HG03060 (cell line): ENCODE measurements around the gene WDR37.

Source experiments
- ATAC-seq: cut with Tn5 transposase; IDR thresholded peaks from one replicate; pipeline ENCODE4 v1.9.1; 2021; ENCODE audit warnings: low read depth, moderate number of reproducible peaks; ENCODE audit not compliant: unreplicated experiment

The WDR37 gene

DNA sequence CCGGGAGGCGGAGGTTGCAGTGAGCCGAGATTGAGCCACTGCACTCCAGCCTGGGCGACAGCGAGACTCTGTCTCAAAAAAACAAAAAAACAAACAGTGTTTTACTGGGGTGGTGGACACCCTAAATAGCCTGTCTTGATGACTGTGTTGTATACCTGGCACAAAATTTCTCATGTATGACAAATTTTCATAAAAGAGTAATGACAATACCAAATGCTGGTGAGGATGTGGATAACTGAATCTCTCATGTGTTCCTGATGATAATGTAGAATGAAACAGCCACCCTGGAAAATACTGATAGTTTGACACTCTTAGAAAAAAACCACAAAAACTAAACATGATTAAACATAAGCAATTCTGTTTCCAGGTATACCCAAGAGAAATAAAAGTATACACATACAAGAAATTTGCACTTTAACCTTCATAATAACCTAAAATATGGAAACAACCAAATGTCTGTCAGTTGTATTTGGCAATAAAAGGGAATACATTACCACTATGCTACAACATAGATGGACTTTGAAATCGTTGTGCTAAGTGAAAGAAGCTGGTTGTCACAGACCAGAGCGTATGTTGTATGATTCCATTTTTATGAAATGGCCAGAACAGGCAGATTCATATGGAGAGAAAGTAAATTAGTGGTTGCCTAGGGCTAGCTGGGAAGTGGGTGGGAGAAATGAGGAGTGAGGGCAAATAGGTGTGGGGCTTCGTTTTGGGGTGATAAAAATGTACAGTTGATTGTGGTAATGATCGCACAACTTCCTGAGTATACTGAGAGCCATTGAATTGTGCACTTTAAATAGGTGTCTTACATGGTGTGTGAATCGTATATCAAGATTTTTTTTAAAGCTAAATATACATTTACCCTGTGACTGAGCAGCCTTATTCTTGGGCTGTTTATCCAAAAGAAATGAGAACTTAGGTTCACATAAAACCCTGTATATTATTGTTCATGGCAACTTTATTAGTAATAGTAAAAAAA lies 12.5 kb downstream of the WDR37 start:
- no peak for ATAC-seq

- ATAC-seq, result no peak
These were observed 14.7 kb downstream of the WDR37 start for GRCh38 chr10:1070919-1071318.

- ATAC-seq, result no peak
These were observed 18.0 kb downstream of the WDR37 start for GRCh38 chr10:1074052-1074747.

DNA sequence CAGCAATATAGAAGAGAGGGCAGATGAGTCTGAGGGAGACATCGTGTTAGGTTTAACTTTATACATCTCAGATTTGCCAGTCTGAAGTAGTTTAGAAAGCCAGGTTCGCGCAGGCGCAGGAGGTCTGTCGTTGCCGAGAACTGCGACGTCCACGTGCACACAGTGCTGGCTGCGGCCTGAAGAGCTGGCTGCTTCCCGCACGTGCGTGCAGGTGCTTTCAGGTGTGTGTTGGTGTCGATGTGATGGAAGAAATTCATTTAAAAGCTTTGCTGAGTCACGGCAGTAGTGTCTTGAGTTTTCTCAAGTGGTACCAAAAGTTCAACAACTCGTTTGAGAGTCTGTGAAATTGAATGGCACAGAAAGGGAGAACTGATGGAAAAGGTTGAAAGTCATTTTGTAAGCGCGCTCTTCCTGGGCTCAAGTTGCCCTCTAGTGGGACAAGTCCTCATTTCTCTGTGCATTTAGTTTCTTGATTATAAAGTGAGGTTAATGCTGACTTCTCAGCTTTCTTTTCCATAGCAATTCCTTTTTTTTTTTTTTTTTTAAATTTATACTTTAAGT lies 18.6 kb downstream of the WDR37 start:
- ATAC-seq, result no peak

DNA sequence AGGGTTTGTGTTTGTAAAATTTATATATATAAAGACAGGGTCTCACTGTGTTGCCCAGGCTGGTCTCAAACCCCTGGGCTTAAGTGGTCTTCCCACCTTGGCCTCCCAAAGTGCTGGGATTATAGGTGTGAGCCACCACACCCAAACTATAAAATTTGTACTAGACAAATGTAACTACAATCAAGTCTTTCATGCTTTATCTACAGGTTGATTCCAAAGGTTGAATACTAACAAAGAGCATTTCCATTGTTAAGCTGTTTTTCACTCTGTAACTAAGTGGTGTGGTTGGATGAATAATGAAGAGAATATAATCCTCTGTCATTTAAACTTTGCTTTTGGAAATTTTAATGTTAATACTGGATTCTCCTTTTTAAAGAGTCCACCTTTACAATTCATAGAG lies 22.5 kb downstream of the WDR37 start:
- no peak for ATAC-seq

DNA sequence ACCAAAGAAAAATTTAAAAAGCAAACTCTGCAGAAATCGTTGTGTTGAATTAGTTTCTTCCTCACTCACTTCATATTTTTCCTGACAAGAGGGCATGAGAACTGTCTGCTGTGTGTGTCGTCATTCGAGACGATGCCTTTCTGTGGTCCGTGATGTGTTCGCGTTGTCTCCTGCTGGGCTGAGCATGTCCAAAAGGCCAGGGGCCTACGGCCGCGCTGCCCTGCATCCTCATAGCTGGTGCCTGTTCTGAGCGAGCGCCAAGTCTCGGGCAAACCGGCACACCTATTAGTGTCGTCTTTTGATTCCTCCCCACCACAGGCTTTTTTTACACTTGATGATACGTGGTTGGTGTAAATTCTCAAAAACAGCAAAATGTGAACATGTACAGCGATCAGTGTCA lies 27.4 kb downstream of the WDR37 start:
- no peak for ATAC-seq

- no peak for ATAC-seq
These were observed 28.1 kb downstream of the WDR37 start for GRCh38 chr10:1084011-1084950.

GRCh38 chr10:1085258-1085657 lies 29.1 kb downstream of the WDR37 start:
- no peak for ATAC-seq

GRCh38 chr10:1086787-1087186 lies 30.6 kb downstream of the WDR37 start:
- ATAC-seq, result no peak

GRCh38 chr10:1089017-1089689 lies 33.0 kb downstream of the WDR37 start:
- ATAC-seq, result no peak

- ATAC-seq, result no peak
These were observed 34.5 kb downstream of the WDR37 start for GRCh38 chr10:1090696-1091095.

DNA sequence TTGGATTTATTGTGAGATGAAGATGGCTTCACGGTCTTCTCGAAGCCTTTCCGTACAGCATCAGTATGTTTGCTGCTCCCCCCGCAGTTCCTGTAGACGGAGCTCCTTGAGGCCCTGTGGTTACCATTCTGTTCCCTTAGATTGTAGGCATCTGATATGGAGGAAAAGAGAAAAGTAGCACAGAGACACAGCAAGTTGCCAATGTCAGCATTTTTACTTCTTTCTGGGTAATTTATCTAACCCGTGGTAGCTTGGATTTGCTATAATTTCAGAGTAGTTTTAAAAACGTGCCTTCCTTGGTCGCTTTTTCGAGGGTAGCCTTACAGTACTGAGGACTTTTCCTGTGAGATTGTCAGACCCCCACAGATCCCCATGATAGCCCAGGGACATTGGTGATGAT lies 37.5 kb downstream of the WDR37 start:
- ATAC-seq, result no peak

DNA sequence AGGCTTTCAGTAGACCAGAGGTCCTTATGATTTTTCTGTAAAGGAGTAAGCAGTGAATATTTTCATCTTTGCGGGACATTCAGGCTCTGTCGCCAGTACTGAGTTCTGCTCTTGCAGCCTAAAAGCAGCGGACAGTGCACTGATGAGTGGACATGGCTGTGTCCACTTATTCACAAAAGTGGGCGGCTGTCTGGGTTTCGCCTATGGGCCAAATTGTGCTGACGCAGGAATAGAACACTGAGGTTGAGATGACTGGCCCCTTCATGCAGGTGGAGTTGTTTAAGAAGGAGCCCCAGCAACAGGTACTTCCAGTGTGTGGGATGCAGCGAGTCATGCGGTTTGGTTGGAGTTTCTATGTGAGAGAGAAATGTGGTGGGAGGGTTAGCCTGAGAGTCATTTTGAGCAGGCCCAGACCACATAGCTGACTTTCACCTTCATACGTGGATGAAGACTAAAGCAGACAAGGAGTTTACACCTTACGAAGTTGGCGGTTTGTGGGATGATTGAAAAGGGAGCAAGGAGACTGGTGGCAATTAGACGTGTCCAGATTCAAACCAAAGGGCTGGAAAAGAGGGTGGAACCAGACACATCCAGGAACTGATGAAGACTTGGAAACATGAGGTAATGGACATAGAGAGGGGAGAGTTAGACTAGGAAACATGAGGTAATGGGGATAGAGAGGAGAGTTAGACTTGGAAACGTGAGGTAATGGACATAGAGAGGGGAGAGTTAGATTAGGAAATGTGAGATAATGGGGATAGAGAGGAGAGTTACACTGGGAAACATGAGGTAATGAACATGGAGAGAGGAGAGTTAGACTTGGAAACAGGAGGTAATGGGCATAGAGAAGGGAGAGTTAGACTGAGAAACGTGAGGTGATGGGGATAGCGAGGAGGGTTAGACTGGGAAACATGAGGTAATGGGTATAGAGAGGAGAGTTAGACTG lies 38.2 kb downstream of the WDR37 start:
- ATAC-seq, result no peak

GRCh38 chr10:1095498-1095897 lies 39.3 kb downstream of the WDR37 start:
- no peak for ATAC-seq

DNA sequence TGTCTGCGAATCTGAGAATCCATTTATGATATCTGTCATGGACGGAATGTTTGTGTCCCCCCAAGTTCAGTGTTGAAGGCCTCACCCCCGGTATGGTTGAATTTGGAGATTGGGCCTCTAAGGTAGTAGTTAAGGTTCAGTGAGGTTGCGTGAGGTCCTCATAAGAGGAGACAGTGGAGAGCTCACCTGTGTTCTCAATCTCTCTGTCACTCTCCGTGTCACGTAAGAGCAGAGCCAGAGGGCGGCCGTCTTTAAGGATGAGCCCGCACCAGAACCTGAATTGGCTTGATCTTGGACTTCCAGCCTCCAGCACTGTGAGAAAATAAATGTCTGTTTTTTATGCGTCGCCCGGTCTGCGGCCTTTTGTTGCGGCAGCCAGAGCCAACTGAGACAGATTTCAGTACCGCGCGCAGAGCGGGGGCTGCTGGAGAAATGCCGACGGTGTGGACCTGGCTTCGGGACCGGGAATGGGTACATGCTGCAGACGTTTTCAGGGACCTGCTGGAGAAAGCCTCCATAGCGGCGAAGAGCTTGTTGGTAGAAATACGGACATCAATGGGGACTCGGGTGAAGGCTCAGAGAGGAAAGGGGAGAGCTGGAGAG lies 40.2 kb downstream of the WDR37 start:
- no peak for ATAC-seq

- ATAC-seq, result no peak
These were observed 41.3 kb downstream of the WDR37 start for GRCh38 chr10:1097436-1097835.

DNA sequence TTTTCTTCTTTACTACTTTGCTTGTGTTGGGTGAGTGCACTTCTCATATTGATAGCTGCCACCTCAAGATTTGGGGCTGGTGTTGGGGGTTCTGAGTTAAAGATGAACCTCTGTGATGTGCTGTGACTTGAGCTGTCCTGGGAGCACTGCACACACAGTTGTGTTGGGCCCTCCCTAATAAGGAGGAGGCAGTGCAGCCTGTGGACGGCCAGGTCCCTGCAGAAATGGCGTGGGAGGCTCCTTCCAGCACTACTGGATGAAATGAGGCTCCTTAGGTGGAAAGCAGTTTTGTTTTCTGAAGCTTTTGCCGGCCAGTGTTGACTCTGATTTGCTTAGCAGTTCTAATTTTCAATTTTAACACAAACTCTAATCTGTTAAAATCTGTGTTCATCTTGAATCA lies 44.0 kb downstream of the WDR37 start:
- no peak for ATAC-seq

GRCh38 chr10:1100691-1101368 lies 44.6 kb downstream of the WDR37 start:
- ATAC-seq, result no peak
